GM11168 (cell line): ENCODE data around the gene TOP2A.
"Not testable (repeated sequence)": the region's sequence is repeated elsewhere in the genome, so short reads cannot be mapped to it uniquely, and the experiment has no call there.

Source experiments
- in situ Hi-C: fragments of 300-500 bp; cut with MboI; formaldehyde crosslinking; loops from one replicate; pipeline ENCODE4 v1.12.0; 2022; ENCODE audit warnings: low sequenced_read_pairs; ENCODE audit not compliant: unreplicated experiment

The TOP2A gene

DNA sequence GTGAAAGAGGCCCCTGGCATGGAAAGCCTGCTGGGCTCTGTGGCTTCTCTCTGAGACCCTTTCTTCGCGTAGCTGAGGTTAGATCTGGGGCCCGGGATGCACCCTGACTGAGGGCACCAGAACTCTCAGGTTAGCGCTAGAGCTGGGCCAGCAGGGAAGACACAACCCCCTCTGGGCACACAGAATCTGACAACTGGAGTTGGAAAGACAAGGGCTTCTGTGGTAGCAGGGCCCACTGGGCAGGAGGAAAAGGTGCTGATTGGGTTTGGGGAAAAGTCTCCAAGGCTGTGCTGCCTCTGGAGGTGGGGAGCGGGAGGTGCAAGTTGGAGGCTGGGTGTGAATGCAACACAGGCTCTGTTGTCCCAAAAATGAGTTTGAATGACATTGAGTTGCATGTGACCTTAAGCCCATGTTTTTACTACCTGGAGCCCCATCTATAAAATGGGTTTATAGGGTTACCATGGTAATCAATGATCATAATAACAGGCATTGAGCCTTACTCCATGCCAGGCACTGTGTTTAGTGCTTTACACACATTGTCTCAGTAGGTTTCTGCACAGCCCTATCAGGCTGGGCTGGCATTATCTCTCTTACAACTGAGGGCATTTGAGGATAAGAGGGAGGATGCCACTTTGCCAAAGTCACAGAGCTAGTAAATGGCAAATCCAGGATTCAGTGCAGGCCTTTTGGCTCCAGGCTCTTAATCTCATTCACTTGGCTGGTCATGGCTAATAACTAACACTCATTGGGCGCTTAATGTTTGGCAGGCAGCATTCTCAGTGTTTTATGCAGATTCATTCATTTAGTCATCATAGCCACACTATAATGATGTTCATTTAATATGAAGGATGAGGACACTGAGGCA, 16.1 kb upstream of the TOP2A start:
- in situ Hi-C loops, result loop anchor here (10.0 kb wide), 1 partner anchor 101 kb away; no protein-coding TSS in a partner anchor

DNA sequence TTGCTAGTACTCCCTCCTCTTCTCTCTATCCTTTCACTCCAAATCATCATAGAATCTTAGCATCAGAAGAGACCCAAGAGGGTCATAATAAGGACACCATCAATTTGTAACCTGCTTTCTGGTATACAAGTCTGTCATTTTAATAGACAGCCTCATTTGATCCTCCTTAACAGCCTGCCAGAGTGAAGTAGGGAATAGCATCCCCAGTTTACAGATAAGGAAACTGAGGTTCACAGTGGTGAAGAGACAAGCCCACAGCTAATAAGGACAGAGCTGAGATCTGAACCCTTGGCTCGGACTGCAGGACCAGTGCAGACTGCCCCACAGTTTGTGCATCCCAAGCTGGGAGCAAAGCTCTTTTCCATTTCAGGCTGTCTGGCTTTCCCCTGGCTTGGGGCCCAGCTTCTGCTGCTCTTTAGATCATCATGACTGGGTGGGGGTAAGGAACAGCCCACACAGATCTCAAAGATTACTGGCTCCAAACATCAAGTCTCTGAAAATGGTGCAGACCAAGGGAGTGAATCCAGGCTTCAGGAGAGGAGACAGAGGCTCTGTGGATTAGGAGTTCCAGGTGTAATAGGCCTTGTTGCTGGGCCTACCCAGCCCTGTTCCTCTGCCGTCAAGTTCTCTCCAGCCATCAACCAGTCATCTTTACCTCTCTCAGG, 15.3 kb upstream of the TOP2A start:
- in situ Hi-C loops, result loop anchor here (10.0 kb wide), 1 partner anchor 102 kb away; no protein-coding TSS in a partner anchor

DNA sequence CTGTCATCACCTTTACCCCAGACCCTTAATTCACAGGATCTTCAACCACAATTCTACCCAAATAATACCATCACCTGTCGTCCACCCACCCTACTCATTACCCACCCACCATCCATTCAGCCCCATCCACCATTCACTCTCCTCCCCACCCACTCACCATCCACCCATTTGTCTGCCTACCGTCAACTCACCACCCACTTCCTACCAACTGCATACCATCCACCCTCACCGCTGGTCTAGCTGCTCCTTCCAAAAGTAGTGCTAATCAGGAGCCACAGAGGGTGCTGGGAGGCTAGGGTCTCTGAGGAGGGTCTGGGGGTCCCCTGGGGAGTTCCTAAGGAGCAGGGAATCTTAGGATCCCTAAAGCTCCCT, 13.5 kb upstream of the TOP2A start:
- in situ Hi-C loops, result loop anchor here (10.0 kb wide), 1 partner anchor 104 kb away; no protein-coding TSS in a partner anchor

DNA sequence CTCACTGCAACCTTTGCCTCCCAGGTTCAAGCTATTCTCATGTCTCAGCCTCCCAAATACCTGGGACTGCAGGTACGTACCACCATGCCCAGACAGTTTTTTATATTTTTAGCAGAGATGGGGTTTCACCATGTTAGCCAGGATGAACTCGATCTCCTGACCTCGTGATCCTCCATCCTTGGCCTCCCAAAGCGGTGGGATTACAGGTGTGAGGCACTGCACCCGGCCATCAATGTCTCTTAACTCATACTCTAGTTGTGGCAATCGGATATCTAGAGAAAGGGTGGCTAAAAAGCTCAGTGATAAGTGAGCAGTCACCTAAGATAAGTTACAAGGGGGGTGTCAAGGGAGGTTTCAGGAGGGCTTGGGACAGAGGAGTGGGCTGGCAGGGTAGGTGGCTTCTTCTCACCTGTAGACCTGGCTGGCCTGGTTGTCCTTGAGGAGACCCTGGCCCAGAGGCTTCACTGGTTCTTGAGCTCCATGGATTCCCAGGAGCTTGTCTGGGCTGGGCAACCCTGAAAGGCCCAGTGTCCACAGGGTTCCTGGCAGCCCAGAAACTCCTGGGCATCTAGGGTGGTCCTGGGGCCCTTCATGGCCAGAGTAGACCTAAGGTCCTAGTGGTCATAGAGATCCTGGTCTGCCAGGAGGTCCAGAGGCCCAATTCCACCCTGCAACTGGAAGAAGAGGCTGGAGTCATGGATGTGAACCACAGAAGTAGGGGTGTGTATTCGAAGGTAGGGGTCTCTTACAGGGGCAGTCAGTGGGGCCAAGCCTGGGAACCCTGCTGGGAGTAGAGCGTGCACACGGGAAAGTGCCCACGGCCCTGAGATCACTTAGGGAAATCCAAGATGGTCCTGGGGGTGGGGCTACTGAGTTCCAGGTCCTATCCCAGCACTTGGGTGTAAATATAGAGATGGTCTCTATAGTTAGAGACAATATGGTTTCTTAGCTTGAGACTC, 12.9 kb upstream of the TOP2A start:
- in situ Hi-C loops, result loop anchor here (10.0 kb wide), 1 partner anchor 104 kb away; no protein-coding TSS in a partner anchor

DNA sequence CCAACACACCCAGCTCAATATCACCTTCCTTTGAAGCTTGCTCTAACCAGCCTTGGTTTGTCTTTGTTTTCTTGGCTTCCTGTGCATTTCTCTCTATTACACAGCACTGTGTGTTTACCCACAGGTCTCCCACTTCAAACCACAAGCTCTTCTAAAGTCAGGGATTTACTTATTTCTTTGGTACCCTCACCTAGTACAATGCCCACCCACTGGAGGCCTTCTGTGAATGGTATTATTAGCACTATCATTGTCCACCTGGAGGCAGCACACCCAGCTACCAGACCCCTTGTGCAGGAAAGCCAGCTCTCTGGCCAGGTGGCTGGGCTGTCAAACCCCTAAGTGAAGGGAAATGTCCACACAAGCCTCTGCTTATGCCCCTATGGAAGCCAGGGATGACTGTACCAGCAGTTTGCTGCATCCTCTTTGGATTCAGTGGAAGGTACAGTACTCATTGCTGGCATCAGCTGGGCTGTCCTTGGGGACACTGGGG, 9.4 kb upstream of the TOP2A start:
- in situ Hi-C loops, result no loop called here

DNA sequence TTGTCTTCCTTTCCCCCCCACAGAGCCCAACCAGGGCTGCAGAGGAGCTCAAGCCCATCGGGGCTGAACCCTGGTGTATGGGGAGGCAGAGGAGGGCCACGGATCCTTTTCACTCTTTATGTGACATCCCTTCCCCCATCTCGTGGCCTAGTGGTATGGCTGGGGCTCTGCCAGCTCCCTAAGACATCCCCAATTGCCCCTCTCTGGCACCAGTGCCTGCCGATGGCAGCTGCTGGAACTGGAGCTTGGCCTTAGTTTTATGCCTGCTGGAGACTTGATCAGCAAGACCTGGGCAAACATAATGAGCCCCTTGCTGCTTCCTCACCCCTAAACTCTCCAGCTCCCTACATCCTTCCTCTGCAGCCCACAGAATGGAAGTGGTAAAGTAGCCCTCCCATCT, 8.0 kb upstream of the TOP2A start:
- in situ Hi-C loops, result no loop called here

DNA sequence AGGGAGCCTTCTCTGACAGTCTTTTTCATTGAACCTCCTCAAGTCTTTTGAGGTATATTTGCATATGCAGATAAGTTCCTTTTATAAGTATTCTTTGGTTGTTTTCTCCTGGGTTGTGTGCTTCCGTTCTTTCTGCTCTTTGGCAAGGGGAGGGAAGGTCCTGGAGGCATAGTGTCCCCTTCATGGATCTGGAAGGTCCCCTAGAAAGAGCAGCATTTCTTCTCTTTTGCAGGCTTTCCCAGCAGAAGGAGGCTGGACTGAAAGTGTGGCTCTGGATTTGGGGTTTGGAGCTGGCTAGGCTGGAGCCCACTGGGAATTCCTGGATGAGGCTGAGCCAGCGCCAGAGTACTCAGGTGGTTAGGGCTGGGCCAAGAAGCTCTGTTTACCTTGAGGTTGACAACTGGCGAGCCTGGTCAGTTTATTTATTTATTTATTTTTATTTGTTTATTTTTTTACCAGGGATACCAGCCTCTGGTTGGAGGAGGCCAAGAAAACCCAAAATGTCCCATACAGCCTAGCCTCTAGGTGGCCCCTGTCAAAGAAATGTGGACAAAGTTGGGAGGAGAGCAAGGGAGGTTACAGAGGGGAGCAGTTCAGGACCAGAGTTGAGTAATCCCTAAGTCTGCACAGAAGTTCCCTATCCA, 5.4 kb upstream of the TOP2A start:
- in situ Hi-C loops, result no loop called here

DNA sequence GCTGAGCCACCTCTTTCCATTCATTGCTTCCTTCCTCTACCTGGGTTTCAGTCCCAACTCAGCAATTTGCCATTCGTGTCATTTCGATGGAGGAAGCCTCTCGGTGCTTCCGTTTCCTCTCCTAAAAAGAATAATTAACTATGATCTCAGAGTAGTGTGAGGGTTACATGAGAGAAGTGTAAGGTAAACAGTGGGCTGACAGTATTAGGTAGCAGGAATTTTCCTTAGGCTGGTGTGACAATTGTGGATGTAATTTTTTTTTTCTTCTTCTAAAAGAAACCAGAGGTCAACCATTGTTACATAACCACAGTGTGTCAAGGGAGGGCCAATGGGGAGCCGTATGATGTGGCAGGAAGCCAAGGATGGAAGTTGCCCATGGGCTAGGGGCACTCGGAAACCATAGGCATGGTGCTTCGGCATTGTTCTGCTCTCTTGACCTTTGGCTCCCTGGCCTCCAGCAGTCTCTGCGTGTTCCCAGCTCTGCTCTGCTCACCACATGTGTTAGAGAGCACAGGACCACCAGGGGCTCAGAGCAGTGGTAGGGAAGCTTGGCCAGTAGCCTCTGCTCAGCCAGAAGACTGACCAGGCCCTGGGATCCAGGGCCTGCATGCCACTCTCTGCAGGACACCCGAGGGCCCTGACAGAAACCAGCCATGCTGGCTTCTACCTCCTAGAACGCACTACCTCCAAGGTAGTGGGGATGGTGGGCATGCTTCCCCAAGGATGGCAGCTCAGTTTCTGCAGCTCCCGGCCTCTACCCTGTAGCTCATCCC, 2.0 kb upstream of the TOP2A start:
- in situ Hi-C loops, result loop anchor here (10.0 kb wide), 1 partner anchor 125 kb away; no protein-coding TSS in a partner anchor

DNA sequence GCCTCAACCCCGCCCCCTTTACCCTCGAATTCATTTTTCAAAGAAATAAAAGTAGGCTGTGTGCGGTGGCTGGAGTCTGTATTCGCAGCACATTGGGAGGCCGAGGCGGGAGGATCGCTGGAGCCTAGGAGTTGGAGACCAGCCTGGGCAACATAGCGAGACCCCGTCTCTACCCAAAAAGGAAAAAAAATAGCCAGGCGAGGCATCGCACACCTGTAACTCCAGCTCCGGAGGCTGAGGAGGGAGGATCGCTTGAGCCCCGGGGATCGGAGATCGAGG, 671 bp upstream of the TOP2A start:
- in situ Hi-C loops, result loop anchor here (10.0 kb wide), 1 partner anchor 124 kb away; no protein-coding TSS in a partner anchor

DNA sequence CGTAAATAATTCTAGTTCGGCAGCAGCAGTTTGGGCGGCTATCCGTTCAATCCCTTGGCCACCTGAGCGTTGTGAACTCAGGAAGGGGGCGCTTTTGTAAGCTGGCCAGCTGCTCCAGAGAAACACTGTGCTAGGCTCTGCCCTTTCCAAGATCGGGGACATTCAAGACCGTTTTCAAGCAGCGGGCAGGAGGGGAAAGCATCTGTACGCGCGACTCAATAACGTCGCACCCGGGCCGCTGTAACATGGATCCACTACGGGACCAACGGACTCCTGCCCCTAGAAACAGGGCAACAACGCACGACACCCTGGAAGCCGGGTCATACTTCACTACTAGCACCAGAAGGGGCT, 463 bp downstream of the TOP2A start:
- in situ Hi-C loops, result loop anchor here (10.0 kb wide), 1 partner anchor 122 kb away; no protein-coding TSS in a partner anchor

DNA sequence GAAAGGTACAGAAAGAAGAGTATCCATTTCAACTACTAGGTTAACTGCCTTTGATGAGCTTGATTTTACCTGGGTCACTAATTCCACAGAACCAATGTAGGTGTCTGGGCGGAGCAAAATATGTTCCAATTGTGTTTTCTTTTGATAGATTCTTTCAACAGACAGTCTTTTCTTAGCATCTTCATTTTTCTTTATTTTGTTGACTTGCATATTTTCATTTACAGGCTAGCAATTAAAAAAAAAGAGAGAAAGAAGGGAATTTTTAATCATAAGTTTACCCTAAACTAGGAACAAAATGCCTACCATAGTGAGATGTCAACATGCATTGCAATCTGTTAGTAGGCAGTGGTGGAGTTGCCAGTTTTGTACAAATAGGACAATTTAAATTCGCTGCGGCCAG, 1.0 kb downstream of the TOP2A start:
- in situ Hi-C loops, result loop anchor here (10.0 kb wide), 1 partner anchor 122 kb away; no protein-coding TSS in a partner anchor

DNA sequence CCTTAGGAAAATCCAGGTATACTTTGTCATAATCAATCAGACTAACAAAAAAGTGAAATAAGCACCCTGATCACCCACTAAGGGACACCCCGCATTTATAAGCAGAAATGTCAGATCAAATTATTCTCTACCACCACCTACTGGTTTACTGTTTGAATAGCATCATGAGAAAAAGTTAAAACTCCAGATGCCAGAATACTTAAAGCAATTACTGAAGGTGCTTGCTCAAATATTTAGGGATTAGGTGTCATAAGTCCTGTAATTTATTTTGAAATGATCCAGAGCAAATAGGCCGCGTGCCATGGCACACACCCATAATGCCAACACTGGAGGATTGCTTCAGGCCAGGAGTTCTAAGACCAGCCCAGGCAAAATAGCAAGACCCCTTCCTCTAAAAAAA, 2.3 kb downstream of the TOP2A start:
- in situ Hi-C loops, result loop anchor here (10.0 kb wide), 1 partner anchor 121 kb away; no protein-coding TSS in a partner anchor

DNA sequence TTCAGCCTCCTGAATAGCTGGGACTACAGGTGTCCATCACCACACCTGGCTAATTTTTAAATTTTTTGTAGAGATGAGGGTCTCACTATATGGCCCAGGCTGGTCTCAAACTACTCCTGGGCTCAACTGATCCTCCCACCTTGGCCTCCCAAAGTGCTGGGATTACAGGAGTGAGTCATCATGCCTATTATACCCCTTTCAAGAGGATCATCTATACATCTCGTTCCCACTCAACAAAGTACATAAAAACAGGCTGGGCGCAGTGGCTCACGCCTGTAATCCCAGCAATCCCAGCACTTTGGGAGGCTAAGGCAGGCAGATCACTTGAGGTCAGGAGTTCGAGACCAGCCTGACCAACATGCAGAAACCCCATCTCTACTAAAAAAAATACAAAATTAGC, 3.4 kb downstream of the TOP2A start:
- in situ Hi-C loops, result loop anchor here (10.0 kb wide), 1 partner anchor 120 kb away; no protein-coding TSS in a partner anchor

DNA sequence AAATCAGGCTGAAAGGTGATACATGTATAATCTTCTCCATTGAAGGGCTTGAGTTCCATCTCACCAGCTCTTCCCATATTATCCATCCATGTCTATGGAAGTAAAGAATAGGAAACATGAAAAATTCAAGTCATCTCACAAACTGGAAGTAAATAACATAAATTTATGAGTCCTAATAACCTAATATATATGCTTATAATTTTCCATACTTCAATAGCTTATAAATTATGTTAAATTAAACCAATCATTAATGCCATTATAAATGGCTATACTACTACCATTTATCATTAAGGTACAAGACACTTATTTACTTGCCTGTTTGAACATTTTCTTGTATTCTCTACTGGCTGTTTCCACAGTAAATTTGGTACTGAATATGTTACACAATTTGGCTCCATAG, 4.8 kb downstream of the TOP2A start:
- in situ Hi-C loops, result loop anchor here (10.0 kb wide), 1 partner anchor 118 kb away; no protein-coding TSS in a partner anchor

DNA sequence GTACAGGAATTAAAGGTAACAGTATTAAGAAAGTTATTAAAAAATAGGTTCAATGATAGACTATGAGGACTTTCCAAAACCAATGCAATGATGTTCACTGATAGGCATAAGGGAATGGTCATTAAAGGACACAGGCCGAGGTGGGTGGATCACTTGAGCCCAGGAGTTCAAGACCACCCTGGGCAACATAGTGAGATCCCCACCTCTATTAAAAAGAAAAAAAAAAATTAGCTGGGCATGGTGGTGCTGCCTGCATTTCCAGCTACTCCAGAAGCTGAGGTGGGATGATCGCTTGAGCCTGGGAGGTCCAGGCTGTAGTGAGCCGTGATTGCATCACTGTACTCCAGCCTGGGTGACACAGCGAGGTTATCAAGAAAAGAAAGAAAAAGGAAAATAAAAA, 5.9 kb downstream of the TOP2A start:
- in situ Hi-C loops, result loop anchor here (10.0 kb wide), 1 partner anchor 117 kb away; no protein-coding TSS in a partner anchor

DNA sequence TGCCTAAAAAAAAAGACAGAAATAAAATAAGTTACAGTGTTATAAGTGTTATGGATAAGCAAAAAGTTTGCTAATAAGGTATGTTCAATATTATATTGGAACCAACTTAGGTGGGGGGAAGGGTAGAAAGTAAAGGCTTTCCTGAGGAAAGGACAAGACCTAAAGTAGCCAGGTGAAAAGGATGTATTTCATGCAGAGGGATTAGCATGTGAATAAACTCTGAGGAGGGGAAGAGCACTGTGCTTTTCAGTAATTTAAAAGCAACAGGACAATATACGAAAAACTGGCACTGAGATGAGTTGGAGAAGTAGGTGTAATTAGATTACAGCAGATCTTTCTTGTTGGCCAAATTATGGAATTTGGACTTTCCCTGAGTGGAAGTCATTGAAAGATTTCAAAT, 7.6 kb downstream of the TOP2A start:
- in situ Hi-C loops, result loop anchor here (10.0 kb wide), 1 partner anchor 115 kb away; no protein-coding TSS in a partner anchor

DNA sequence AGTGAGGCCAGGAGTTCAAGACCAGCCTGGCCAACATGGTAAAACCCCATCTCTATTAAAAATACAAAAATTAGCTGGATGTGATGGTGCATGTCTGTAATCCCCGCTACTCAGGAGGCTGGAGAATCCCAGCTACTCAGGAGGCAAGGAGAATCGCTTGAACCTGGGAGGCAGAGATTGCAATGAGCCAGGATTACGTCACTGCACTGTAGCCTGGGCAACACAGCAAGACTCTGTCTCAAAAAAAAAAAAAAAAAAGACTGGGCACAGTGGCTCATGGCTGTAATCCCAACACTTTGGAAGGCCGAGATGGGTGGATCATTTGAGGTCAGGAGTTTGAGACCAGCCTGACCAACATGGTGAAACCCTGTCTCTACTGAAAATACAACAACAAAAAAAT, 8.2 kb downstream of the TOP2A start:
- in situ Hi-C loops, result not testable (repeated sequence)

DNA sequence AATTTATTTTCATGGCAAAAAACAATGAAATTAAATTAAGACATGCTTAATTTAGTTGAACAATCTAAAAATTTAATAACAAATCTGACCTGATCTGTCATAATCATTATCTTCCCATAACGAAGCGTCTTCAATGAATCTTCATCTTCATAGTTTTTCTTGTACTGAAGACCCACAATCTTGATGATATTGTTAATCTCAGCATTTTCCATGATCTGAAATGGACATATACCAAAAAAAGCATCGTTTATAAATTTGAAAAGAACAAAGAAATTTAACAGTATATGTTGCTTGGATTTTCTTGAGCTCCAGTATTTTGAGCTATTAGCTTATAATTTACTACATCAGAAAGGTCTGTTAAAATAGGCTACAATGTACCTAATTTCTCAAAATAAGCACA, 10.2 kb downstream of the TOP2A start:
- in situ Hi-C loops, result no loop called here

DNA sequence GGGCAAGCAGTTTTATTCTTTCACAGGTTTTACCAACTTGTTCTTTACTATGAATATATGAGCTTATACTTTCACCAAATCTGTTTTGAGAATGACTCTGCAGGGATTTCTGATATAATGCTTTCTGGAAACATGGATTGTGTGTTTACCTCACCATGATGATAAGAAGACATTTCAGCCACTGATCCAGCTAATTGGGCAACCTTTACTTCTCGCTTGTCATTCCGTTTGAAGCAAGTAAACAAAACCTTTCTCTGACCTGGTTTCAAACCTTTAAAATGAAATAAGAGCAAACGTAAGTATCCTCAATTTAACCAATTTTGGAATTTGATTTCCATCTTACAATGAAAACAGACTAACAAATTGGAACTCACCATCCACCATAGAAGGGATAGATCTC, 13.7 kb downstream of the TOP2A start:
- in situ Hi-C loops, result no loop called here
